ENCODE results near the gene SGMS1.

GRCh38 chr10:50501924-50502452 is 121.8 kb downstream of the SGMS1 start:
- TF ChIP-seq POLR2AphosphoS5 (IDR thresholded peaks at IDR 0.05; ENCODE audit: low read depth, low read length) (no peak), POLR2A (IDR thresholded peaks at IDR 0.05; ENCODE audit: low read depth, low read length) (no peak)

Measured in GM12891 (cell line).